Activated CD8-positive, alpha-beta memory T cell treated with anti-CD3 and anti-CD28 coated beads, Interleukin-2, amount 10 ng/mL, durations not matched to agents 7 days and 5 days (primary cell): ENCODE data around the gene ZNF692. TPM values are rescaled to one million over a fixed set of nuclear protein-coding genes. Genes with fewer than 3 reads are reported as not detected.
A peak's percentile ranks its signal among the peaks of the same experiment; 100 is the strongest.

ENCODE experiments used
- ATAC-seq: fragments of 150-1000 bp; cut with Tn5 transposase; one replicate; pipeline ENCODE4 v1.10.0; 2021; ENCODE audit warnings: moderate library complexity
- CTCF ChIA-PET: fragments of 350-600 bp; sonication (Branson Sonifier 250); formaldehyde crosslinking; loops from one replicate; lab custom pipeline; 2021; ENCODE audit warnings: antibody characterized with exemption; lab: Charles Lee
- DNase-seq: peaks from one replicate; pipeline ENCODE4 v3.0.0-alpha.2; 2020
- H3K27ac Mint-ChIP-seq: one replicate; pipeline ENCODE4 v1.8.0; 2021; ENCODE audit warnings: mild to moderate bottlenecking, mixed read lengths
- H3K27me3 Mint-ChIP-seq: one replicate; pipeline ENCODE4 v1.8.0; 2021; ENCODE audit warnings: mixed read lengths
- H3K36me3 Mint-ChIP-seq: one replicate; pipeline ENCODE4 v1.8.0; 2021; ENCODE audit warnings: mild to moderate bottlenecking, mixed read lengths
- H3K4me1 Mint-ChIP-seq: one replicate; pipeline ENCODE4 v1.8.0; 2021; ENCODE audit warnings: mixed read lengths
- H3K4me3 Mint-ChIP-seq: one replicate; pipeline ENCODE4 v1.8.0; 2021; ENCODE audit warnings: mild to moderate bottlenecking, moderate library complexity, mixed read lengths
- H3K9me3 Mint-ChIP-seq: one replicate; pipeline ENCODE4 v1.8.0; 2022; ENCODE audit warnings: low read depth, mixed read lengths
- total RNA-seq, 2 experiments: library from RNA; stranded (reverse); gene quantifications; one replicate each; pipeline ENCODE4 v1.2.3, GENCODE V29; 2021

ZNF692 gene, protein sequence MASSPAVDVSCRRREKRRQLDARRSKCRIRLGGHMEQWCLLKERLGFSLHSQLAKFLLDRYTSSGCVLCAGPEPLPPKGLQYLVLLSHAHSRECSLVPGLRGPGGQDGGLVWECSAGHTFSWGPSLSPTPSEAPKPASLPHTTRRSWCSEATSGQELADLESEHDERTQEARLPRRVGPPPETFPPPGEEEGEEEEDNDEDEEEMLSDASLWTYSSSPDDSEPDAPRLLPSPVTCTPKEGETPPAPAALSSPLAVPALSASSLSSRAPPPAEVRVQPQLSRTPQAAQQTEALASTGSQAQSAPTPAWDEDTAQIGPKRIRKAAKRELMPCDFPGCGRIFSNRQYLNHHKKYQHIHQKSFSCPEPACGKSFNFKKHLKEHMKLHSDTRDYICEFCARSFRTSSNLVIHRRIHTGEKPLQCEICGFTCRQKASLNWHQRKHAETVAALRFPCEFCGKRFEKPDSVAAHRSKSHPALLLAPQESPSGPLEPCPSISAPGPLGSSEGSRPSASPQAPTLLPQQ
- 10 to 100 TPM; 70.5 to 74.9 TPM for total RNA-seq

- ATAC-seq (peak; percentile 86), DNase-seq (peak; percentile 98)
- no peaks in the 10 kb centered on the region for H3K27me3 Mint-ChIP-seq
- H3K4me1 Mint-ChIP-seq = peaks cover 38% of the 10 kb centered on the region
- peak within 1 kb of the TSS; percentile 86 for H3K4me3 Mint-ChIP-seq
- H3K27ac Mint-ChIP-seq = peak within 1 kb of the TSS; percentile 94
- CTCF ChIA-PET = interaction anchor here (0.8 to 4.0 kb wide), 13 partner anchors 8 to 67 kb away, joined by 3 to 37 read pairs (median 6); partner anchors contain the start of genes PGBD2, SH3BP5L and ZNF672
- peaks cover 10% of the 10 kb centered on the region for H3K36me3 Mint-ChIP-seq
- H3K9me3 Mint-ChIP-seq = no peaks in the 10 kb centered on the region
These were observed at the start of gene ZNF692 for GRCh38 chr1:248858891-248859889. ZNF692 (minus strand) TSS chr1:248859085; CDS start chr1:248858309, 776 bp downstream.

DNA sequence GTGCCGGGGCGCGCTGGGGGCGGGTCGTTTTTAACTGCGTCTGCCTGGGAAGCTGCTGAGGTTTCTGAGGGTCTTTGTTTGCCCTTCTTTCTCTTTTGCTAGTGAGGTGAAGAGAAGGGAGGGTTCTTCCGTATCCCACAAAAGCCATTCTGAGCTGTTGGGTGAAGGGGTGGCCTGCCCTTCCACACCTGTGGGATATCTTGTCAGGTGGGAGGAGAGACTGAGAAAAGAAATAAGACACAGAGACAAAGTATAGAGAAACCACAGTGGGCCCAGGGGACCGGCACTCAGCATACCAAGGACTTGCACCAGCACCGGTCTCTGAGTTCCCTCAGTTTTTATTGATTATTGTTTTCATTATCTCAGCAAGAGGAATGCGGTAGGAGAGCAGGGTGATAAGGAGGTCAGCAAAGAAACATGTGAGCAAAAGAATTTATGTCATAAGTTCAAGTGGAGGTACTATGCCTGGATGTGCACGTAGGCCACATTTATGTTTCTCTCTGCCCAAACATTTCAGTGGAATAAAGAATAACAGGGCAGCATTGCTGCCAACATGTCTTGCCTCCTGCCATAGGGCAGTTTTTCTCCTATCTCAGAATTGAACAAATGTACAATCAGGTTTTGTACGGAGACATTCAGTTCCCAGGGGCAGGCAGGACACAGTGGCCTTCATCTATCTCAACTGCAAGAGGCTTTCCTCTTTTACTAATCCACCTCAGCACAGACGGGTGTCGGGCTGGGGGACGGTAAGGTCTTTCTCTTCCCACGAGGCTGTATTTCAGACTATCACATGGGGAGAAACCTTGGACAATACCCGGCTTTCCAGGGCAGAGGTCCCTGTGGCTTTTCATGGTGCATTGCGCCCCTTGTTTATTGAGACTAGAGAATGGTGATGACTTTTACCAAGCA lies 48.1 kb upstream of the ZNF692 start:
- H3K9me3 Mint-ChIP-seq = no peaks in the 10 kb centered on the region
- H3K4me3 Mint-ChIP-seq = peak overlapping the region; percentile 83
- ATAC-seq (no peak), DNase-seq (no peak)
- H3K27me3 Mint-ChIP-seq = peaks cover 5% of the 10 kb centered on the region
- H3K27ac Mint-ChIP-seq = peak overlapping the region; percentile 91
- CTCF ChIA-PET = interaction anchor here (0.7 to 1.9 kb wide), 2 partner anchors 48 to 65 kb away, joined by 4 to 10 read pairs; partner anchors contain the start of gene ZNF692
- H3K36me3 Mint-ChIP-seq = peaks cover 3% of the 10 kb centered on the region
- peaks cover 39% of the 10 kb centered on the region for H3K4me1 Mint-ChIP-seq

DNA sequence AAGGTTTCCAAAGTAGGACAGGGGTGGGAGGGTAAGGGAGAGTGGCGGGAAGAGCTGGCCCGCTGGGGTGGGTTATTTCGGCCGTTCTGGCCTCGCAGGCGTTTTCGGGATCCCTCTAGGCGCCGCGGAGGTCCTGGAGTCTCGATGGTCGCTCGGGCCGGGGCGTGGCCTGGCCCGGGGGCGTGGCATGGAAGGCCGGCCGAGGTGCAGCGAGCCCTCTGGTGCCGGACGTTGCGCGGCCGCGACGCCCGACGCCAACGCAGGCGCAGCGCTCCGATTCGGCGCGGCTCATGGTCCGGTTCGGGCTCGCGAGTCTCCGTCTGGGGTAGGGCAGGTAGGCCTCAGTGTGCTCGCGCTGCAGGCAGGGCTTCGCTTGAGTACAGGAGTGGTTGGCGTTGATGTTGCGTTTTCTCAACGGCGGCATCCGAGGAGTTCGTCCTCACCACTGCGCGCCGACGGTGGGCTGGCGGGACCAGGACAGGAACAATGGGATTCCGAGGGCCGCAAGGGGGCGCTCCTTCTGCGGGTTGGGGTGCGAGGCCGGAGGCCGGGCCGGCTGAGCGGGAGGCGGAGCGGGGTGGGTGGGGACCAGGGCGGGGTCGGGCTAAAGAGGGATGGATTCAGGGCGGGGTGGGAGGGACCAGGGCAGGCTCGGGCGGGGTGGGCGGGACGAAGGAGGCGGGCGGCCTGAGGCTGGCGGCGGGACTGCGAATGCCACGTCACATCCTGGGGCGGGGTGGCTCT lies 47.3 kb upstream of the ZNF692 start, which contains the start of gene PGBD2:
Gene PGBD2, plus strand, starts transcription at position 227 of the 744 bp plus-strand sequence. CDS start 7,628 bp downstream, outside the sequence.
- Mint-ChIP-seq H3K4me1 (peaks cover 45% of the 10 kb centered on the region), H3K36me3 (peaks cover 2% of the 10 kb centered on the region), H3K27me3 (peaks cover 8% of the 10 kb centered on the region), H3K27ac (peak within 1 kb of the TSS; percentile 97), H3K9me3 (no peaks in the 10 kb centered on the region), H3K4me3 (peak within 1 kb of the TSS; percentile 83)
- DNase-seq (peak; percentile 95), ATAC-seq (peak; percentile 88)
- CTCF ChIA-PET = interaction anchor here (0.7 to 1.9 kb wide), 5 partner anchors 32 to 80 kb away, joined by 3 to 10 read pairs (median 4); partner anchors contain the start of genes SH3BP5L and ZNF692

- peaks cover 49% of the 10 kb centered on the region for H3K4me1 Mint-ChIP-seq
- peak overlapping the region; percentile 97 for H3K27ac Mint-ChIP-seq
- no peaks in the 10 kb centered on the region for H3K36me3 Mint-ChIP-seq
These were observed 46.8 kb upstream of the ZNF692 start for GRCh38 chr1:248905662-248906008.

DNA sequence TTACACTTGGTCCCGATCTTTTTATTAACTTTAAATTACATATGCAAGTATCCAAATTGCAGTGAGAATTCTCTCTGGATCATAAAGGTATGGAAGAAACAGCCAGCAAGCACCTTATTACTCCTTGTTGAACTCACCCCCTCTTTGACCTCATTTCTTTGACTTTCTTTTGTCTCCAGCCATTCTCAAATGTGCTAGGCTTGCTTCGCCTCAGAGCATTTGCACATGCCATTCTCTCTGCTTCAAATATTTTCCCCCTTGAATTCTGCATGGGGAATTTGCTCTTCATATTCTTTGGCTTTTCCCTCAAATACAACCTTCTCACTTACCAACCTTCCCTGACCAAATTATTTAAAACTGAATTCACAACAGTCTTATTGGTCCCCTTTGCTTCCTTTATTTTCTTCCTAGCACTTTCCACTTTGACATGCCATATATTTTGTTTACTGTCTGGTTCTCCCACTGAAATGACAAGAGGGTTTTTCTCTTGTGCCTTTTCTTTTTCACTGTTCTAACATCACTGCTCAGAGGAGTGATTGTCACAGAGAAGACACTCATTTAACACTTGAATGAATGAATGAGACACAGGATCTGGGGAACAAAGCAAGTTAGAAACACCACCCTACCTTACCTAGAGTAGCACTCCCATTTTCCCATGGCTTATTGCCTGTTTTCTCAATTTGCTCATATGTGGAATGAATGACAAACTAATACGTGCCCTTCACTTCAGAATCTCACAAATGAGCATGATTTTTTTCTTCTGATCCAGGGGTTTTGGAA lies 45.7 kb upstream of the ZNF692 start:
- H3K27ac Mint-ChIP-seq = peak overlapping the region; percentile 25

More at GRCh38 chr1:248905662-248906008, 46.8 kb upstream of the ZNF692 start:
- H3K9me3 Mint-ChIP-seq = no peaks in the 10 kb centered on the region
- peaks cover 11% of the 10 kb centered on the region for H3K27me3 Mint-ChIP-seq
- no peak for ATAC-seq
- DNase-seq = no peak
- CTCF ChIA-PET = interaction anchor here (1.0 to 1.9 kb wide), 4 partner anchors 31 to 79 kb away, joined by 3 to 10 read pairs (median 5); partner anchors contain the start of genes SH3BP5L and ZNF692
- H3K4me3 Mint-ChIP-seq = peak overlapping the region; percentile 83

GRCh38 chr1:248901578-248901977 lies 42.7 kb upstream of the ZNF692 start:
- H3K4me1 Mint-ChIP-seq = peaks cover 26% of the 10 kb centered on the region
- ATAC-seq (no peak), DNase-seq (no peak)
- CTCF ChIA-PET = interaction anchor here (0.7 to 0.8 kb wide), 2 partner anchors 14 to 60 kb away, joined by 3 read pairs; no protein-coding TSS in a partner anchor
- no peak overlapping the region for H3K4me3 Mint-ChIP-seq
- no peaks in the 10 kb centered on the region for H3K9me3 Mint-ChIP-seq
- H3K36me3 Mint-ChIP-seq = peaks cover 2% of the 10 kb centered on the region
- H3K27me3 Mint-ChIP-seq = peaks cover 43% of the 10 kb centered on the region
- H3K27ac Mint-ChIP-seq = no peak overlapping the region

More for the DNA sequence above, 45.7 kb upstream of the ZNF692 start:
- ATAC-seq (no peak), DNase-seq (no peak)
- Mint-ChIP-seq H3K36me3 (no peaks in the 10 kb centered on the region), H3K4me1 (peaks cover 45% of the 10 kb centered on the region), H3K9me3 (no peaks in the 10 kb centered on the region), H3K4me3 (no peak overlapping the region), H3K27me3 (peaks cover 21% of the 10 kb centered on the region)
- CTCF ChIA-PET = interaction anchor here (1.1 to 1.8 kb wide), 2 partner anchors 17 to 31 kb away, joined by 4 to 6 read pairs; no protein-coding TSS in a partner anchor

DNA sequence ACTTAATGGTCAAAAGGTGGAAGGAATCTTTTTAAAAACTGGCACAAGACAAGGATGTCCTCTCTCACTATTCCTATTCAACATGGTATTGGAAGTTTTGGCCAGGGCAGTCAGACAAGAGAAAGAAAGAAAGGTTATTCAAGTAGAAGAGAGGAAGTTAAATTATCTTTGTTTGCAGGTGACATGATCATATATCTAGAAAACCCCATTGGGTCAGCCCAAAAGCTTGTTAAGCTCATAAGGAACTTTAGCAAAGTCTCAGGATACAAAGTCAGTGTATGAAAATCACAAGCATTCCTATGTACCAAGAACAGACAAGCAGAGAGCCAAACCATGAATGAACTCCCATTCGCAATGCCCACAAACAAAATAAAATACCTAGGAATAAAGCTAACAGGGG lies 41.8 kb upstream of the ZNF692 start:
- H3K4me3 Mint-ChIP-seq = no peak overlapping the region
- CTCF ChIA-PET = no interaction called here
- DNase-seq (no peak), ATAC-seq (no peak)
- H3K9me3 Mint-ChIP-seq = no peaks in the 10 kb centered on the region
- H3K36me3 Mint-ChIP-seq = peaks cover 2% of the 10 kb centered on the region
- H3K27me3 Mint-ChIP-seq = peaks cover 49% of the 10 kb centered on the region
- peaks cover 25% of the 10 kb centered on the region for H3K4me1 Mint-ChIP-seq
- H3K27ac Mint-ChIP-seq = no peak overlapping the region

DNA sequence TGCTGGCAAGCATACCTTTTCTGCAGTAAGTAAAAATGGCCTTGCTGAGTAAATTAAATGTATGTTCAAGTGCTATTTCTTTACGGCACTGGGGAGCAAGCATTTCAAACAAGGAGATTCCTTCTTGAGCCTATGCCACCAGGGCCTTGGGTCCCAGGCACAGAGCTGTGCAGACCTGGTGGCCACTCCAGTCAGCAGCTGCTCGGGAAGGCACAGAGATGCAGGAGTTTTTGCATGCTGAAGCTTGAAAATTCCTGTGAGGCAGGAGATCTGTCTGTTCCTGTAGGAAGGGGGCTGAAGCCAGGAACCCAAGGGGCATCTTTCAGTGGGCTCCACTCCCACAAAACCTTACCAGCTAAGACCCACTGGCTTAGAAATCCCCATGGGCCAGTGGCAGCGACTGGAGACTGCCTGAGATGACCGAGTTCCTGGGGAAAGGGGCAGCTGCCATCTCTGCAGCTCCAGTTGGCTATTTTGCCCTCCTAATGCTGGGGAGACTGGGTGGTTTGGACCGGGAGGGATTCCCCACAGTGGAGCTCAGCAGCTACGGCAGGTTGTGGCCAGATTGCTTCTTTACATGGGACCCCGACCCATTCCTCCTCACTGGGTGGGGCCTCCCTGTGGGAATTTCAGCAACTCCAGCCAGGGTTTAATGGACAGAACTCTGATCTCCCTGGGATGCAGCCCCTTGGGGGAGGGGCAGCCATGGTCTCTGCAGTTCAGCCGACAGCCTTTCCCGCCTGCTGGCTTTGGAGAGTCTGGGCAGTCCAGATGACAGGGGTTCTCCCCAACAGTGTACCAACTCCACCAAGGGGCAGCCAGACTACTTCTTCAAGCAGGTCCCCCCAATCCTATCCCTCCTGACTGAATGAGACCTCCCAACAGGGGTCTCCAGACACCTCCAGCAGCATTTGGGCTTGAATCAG lies 38.8 kb upstream of the ZNF692 start:
- H3K36me3 Mint-ChIP-seq = peaks cover 2% of the 10 kb centered on the region
- DNase-seq = no peak
- H3K4me1 Mint-ChIP-seq = peaks cover 16% of the 10 kb centered on the region
- H3K27me3 Mint-ChIP-seq = peaks cover 66% of the 10 kb centered on the region
- ATAC-seq = no peak
- H3K4me3 Mint-ChIP-seq = no peak overlapping the region
- H3K27ac Mint-ChIP-seq = no peak overlapping the region
- CTCF ChIA-PET = no interaction called here
- no peaks in the 10 kb centered on the region for H3K9me3 Mint-ChIP-seq

DNA sequence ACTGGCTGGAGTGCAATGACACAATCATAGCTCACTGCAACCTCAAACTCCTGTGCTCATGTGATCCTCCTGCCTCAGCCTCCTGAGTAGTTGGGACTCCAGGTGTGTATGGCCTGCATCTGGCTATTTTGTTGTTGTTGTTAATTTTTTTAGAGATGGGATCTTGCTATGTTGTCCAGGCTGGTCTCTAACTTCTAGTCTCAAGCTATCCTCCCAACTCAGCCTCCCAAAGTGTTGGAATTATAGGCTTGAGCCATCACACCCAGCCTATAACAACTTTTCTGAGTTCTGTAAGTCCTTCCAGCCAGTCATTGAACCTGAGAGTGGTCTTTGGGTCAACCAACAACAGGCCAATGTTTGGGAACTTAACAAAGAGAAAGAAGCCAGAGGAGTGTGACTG lies 36.0 kb upstream of the ZNF692 start:
- Mint-ChIP-seq H3K36me3 (peaks cover 2% of the 10 kb centered on the region), H3K27me3 (peaks cover 63% of the 10 kb centered on the region), H3K9me3 (no peaks in the 10 kb centered on the region), H3K4me1 (peaks cover 3% of the 10 kb centered on the region), H3K4me3 (no peak overlapping the region), H3K27ac (no peak overlapping the region)
- ATAC-seq = no peak
- CTCF ChIA-PET = no interaction called here
- no peak for DNase-seq

DNA sequence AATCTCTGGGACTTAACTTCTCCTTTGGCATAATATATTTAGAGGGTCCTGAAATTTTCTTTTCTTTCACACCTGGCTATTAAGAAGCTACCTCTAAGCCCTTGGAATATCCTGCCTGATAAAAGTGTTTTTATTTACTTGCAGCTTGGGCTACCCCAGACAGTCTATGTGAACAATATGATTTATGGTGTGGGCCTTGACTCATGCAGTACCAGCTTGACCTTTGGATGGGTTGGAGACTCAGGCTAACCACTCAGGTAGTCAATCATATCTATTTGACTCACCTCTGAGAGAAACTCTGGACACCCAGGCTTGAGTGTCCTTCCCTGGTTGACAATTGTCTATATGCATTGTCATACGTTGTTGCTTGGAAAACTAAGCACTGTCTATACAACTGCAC lies 33.7 kb upstream of the ZNF692 start:
- DNase-seq (no peak), ATAC-seq (no peak)
- CTCF ChIA-PET = no interaction called here
- H3K27me3 Mint-ChIP-seq = peaks cover 52% of the 10 kb centered on the region
- no peak overlapping the region for H3K27ac Mint-ChIP-seq
- H3K4me3 Mint-ChIP-seq = no peak overlapping the region
- no peaks in the 10 kb centered on the region for H3K9me3 Mint-ChIP-seq
- no peaks in the 10 kb centered on the region for H3K36me3 Mint-ChIP-seq
- H3K4me1 Mint-ChIP-seq = no peaks in the 10 kb centered on the region
